HepG2 (cell line): ENCODE results near the gene FMNL2. TPM values are rescaled to one million over a fixed set of nuclear protein-coding genes. Genes with fewer than 3 reads are reported as not detected.

Experiments used
- BATF2 ChIP-seq: sonication (generic); formaldehyde crosslinking; IDR thresholded peaks from 2 replicates; pipeline ENCODE4 v1.8.0; 2022; ENCODE audit warnings: mild to moderate bottlenecking, missing genetic modification reagents, moderate library complexity
- BRD4 ChIP-seq: sonication (generic); formaldehyde crosslinking; IDR thresholded peaks from 2 replicates; pipeline ENCODE4 v1.4.0; 2020; ENCODE audit warnings: missing genetic modification reagents
- JUN ChIP-seq: sonication (generic); formaldehyde crosslinking; IDR thresholded peaks from 2 replicates; pipeline ENCODE4 v1.4.0; 2020; ENCODE audit warnings: mild to moderate bottlenecking, missing genetic modification reagents
- KLF16 ChIP-seq, 2 experiments: sonication (generic) in 1 of 2; formaldehyde crosslinking in 1 of 2; IDR thresholded peaks; 2 replicates each; pipeline versions ENCODE4 v1.6.1 to v1.8.0; 2016 to 2023; ENCODE audit warnings: missing genetic modification reagents in 2 of 2, missing compliant biosample characterization in 1 of 2
- KMT2B ChIP-seq: IDR thresholded peaks from 2 replicates; pipeline ENCODE4 v1.6.1; 2016; ENCODE audit warnings: missing genetic modification reagents, missing compliant biosample characterization
- MAFK ChIP-seq, 2 experiments: IDR thresholded peaks in 1 of 2; conservative IDR thresholded peaks in 1 of 2; 2 replicates each; pipeline ENCODE4 v1.6.1; 2011; ENCODE audit warnings: improper control_type of control experiment in 2 of 2, low read length in 2 of 2
- NFRKB ChIP-seq: fragments of 450-650 bp; IDR thresholded peaks from 2 replicates; pipeline ENCODE4 v1.6.1; 2017
- NR2F6 ChIP-seq, 2 experiments: IDR thresholded peaks; 2 replicates each; pipeline ENCODE4 v1.6.1; 2016; ENCODE audit warnings: antibody characterized with exemption in 1 of 2, mild to moderate bottlenecking in 1 of 2
- SMYD3 ChIP-seq: sonication (generic); formaldehyde crosslinking; IDR thresholded peaks from 2 replicates; pipeline ENCODE4 v1.8.1; 2023; ENCODE audit warnings: mild to moderate bottlenecking, missing genetic modification reagents
- TBL1XR1 ChIP-seq: fragments of 150-350 bp; IDR thresholded peaks from 2 replicates; pipeline ENCODE4 v1.6.1; 2014; ENCODE audit warnings: borderline replicate concordance, low read length; ENCODE audit not compliant: partially characterized antibody
- TCF7L2 ChIP-seq: IDR thresholded peaks from 2 replicates; pipeline ENCODE4 v1.6.1; 2011; ENCODE audit warnings: mild to moderate bottlenecking, low read depth, low read length, moderate library complexity
- TFE3 ChIP-seq: IDR thresholded peaks from 2 replicates; pipeline ENCODE4 v1.6.1; 2016
- ZBTB7B ChIP-seq: sonication (generic); formaldehyde crosslinking; IDR thresholded peaks from 2 replicates; pipeline ENCODE4 v1.4.0; 2020; ENCODE audit warnings: missing genetic modification reagents
- ZBTB8A ChIP-seq: sonication (generic); formaldehyde crosslinking; IDR thresholded peaks from 2 replicates; pipeline ENCODE4 v1.4.0; 2020; ENCODE audit warnings: mild to moderate bottlenecking, low read depth, missing genetic modification reagents, borderline replicate concordance
- ZNF121 ChIP-seq: sonication (generic); formaldehyde crosslinking; IDR thresholded peaks from 2 replicates; pipeline ENCODE4 v1.5.0; 2020; ENCODE audit warnings: mild to moderate bottlenecking, missing genetic modification reagents
- ZNF160 ChIP-seq: sonication (generic); formaldehyde crosslinking; IDR thresholded peaks from 2 replicates; pipeline ENCODE4 v1.8.0; 2022; ENCODE audit warnings: mild to moderate bottlenecking, inconsistent platforms, missing genetic modification reagents
- ZNF33A ChIP-seq: sonication (generic); formaldehyde crosslinking; IDR thresholded peaks from 2 replicates; pipeline ENCODE4 v1.5.1; 2020; ENCODE audit warnings: missing genetic modification reagents, mild to moderate bottlenecking, moderate library complexity, borderline replicate concordance
- ZNF513 ChIP-seq: sonication (generic); formaldehyde crosslinking; conservative IDR thresholded peaks from 2 replicates; pipeline ENCODE4 v1.5.0; 2020; ENCODE audit warnings: missing genetic modification reagents
- ZNF737 ChIP-seq: sonication (generic); formaldehyde crosslinking; IDR thresholded peaks from 2 replicates; pipeline ENCODE4 v1.5.0; 2020; ENCODE audit warnings: missing genetic modification reagents, mild to moderate bottlenecking, borderline replicate concordance
- ZNF850 ChIP-seq: sonication (generic); formaldehyde crosslinking; conservative IDR thresholded peaks from 2 replicates; pipeline ENCODE4 v1.9.0; 2021; ENCODE audit warnings: mild to moderate bottlenecking, missing genetic modification reagents
- polyA plus RNA-seq, 8 experiments: library from polyadenylated mRNA; depleted of rRNA in 3 of 8; stranded (reverse) in 7 of 8; unstranded in 1 of 8; fragments of >200 nt; fragmentation: Illumina TruSeq in 4 of 8; extraction: Trizol in 4 of 8; gene quantifications; 2 replicates each; pipeline versions ENCODE4 v1.2.1 to v1.2.3, GENCODE V29; 2011 to 2016; ENCODE audit warnings: low read depth in 4 of 8, missing spikeins in 1 of 8, mixed read lengths in 1 of 8; ENCODE audit not compliant: insufficient read depth in 1 of 8
- total RNA-seq, 5 experiments: library from RNA; depleted of rRNA; stranded (reverse); fragments of >200 nt; fragmentation: Illumina TruSeq; extraction: Trizol; gene quantifications; 2 replicates each; pipeline ENCODE4 v1.2.3, GENCODE V29; 2016; ENCODE audit warnings: low read depth in 1 of 5
- TF ChIP-seq, protein P1 (sequence below): sonication (generic); formaldehyde crosslinking; IDR thresholded peaks from 2 replicates; pipeline ENCODE4 v1.4.0; 2020; ENCODE audit warnings: missing genetic modification reagents, borderline replicate concordance
- TF ChIP-seq, protein P2 (sequence below): sonication (generic); formaldehyde crosslinking; IDR thresholded peaks from 2 replicates; pipeline ENCODE4 v1.5.0; 2020; ENCODE audit warnings: mild to moderate bottlenecking, missing genetic modification reagents, borderline replicate concordance

FMNL2 gene
- total and polyA plus RNA-seq, 2 of the 13 experiments (the other 11 are each of a cell fraction or from before 2014, with no cell fraction given), result 66.5 to 67.7 TPM

DNA sequence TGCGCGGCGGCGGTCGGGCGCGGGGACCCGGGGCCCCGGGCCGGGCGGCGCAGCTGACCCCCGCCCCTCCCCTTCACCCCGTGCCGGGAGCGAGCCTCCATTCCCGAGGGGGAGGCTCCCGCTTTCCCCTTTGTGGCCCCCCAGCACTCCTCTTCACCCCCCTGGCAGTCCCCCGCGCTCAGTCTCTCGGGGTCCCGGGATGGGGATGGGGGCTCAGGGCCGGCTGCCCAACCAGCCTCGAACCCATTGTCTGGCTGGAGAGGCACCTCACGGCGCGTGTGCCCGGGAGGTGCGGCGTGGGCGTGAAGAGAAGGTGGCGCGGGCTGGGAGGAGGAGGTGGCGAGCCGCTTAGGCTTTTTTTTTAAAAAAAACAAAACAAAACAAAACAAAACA, 748 bp downstream of the FMNL2 start (continued):
- TF ChIP-seq KLF16 (CRISPR knock-in tag; IDR thresholded peaks at IDR 0.05), result no peak; a peak in 1 of 4 replicates
- TF ChIP-seq NR2F6 (IDR thresholded peaks at IDR 0.05), result no peak
- no peak for TF ChIP-seq NR2F6 (CRISPR knock-in tag; IDR thresholded peaks at IDR 0.05)
- TF ChIP-seq ZBTB7B (CRISPR knock-in tag), result no peak
- no peak for TF ChIP-seq TFE3 (CRISPR knock-in tag)
- TF ChIP-seq ZNF121 (CRISPR knock-in tag), result no peak
- no peak for TF ChIP-seq BATF2 (CRISPR knock-in tag)
- no peak for TF ChIP-seq TBL1XR1
- no peak for TF ChIP-seq SMYD3 (CRISPR knock-in tag)
- TF ChIP-seq KMT2B (CRISPR knock-in tag), result peak; percentile 17; the same call in 1 of the 2 replicates
- TF ChIP-seq TCF7L2, result no peak
- TF ChIP-seq ZNF850 (CRISPR knock-in tag), result 0 out of 2 replicates have a peak, but pooled peaks have one; percentile 83
- TF ChIP-seq, protein P1, sequence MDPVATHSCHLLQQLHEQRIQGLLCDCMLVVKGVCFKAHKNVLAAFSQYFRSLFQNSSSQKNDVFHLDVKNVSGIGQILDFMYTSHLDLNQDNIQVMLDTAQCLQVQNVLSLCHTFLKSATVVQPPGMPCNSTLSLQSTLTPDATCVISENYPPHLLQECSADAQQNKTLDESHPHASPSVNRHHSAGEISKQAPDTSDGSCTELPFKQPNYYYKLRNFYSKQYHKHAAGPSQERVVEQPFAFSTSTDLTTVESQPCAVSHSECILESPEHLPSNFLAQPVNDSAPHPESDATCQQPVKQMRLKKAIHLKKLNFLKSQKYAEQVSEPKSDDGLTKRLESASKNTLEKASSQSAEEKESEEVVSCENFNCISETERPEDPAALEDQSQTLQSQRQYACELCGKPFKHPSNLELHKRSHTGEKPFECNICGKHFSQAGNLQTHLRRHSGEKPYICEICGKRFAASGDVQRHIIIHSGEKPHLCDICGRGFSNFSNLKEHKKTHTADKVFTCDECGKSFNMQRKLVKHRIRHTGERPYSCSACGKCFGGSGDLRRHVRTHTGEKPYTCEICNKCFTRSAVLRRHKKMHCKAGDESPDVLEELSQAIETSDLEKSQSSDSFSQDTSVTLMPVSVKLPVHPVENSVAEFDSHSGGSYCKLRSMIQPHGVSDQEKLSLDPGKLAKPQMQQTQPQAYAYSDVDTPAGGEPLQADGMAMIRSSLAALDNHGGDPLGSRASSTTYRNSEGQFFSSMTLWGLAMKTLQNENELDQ (CRISPR knock-in tag), result no peak
- no peak for TF ChIP-seq BRD4 (CRISPR knock-in tag)
- no peak for TF ChIP-seq ZBTB8A (CRISPR knock-in tag)
- TF ChIP-seq, protein P2, sequence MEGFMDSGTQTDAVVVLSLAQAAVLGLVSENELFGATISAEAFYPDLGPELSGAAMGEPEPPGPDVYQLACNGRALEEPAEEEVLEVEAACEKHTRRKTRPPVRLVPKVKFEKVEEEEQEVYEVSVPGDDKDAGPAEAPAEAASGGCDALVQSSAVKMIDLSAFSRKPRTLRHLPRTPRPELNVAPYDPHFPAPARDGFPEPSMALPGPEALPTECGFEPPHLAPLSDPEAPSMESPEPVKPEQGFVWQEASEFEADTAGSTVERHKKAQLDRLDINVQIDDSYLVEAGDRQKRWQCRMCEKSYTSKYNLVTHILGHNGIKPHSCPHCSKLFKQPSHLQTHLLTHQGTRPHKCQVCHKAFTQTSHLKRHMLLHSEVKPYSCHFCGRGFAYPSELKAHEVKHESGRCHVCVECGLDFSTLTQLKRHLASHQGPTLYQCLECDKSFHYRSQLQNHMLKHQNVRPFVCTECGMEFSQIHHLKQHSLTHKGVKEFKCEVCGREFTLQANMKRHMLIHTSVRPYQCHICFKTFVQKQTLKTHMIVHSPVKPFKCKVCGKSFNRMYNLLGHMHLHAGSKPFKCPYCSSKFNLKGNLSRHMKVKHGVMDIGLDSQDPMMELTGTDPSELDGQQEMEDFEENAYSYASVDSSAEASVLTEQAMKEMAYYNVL, result 0 out of 2 replicates have a peak, but pooled peaks have one; percentile 19
- no peak for TF ChIP-seq ZNF33A (CRISPR knock-in tag)
- TF ChIP-seq ZNF737, result no peak
- no peak for TF ChIP-seq NFRKB
- TF ChIP-seq ZNF513 (CRISPR knock-in tag), result no peak
- no peak for TF ChIP-seq MAFK (conservative IDR thresholded peaks at IDR 0.05 in 1 of 2, IDR thresholded peaks at IDR 0.05 in 1 of 2; ENCODE audit: low read length in 2 of 2)
- TF ChIP-seq ZNF160 (CRISPR knock-in tag), result no peak
- no peak for TF ChIP-seq JUN (CRISPR knock-in tag)
